Muscle of back (tissue), 11 donors: Measurements from ENCODE around the gene DIABLO. TPM values are rescaled to one million over a fixed set of nuclear protein-coding genes. Genes with fewer than 3 reads are reported as not detected.
"Not testable (repeated sequence)": the region's sequence is repeated elsewhere in the genome, so short reads cannot be mapped to it uniquely, and the experiment has no call there.

Experiments
- DNase-seq, 3 donors: peaks; one replicate each; pipeline versions ENCODE4 v3.0.0 to v3.0.0-alpha.2; 2013
- polyA plus RNA-seq, 10 donors: library from polyadenylated mRNA; unstranded; fragments of 120-200 nt; gene quantifications; one replicate each; pipeline ENCODE4 v1.2.1, GENCODE V29; 2013; ENCODE audit not compliant: insufficient read length in 10 of 10

DIABLO gene
- polyA plus RNA-seq, 10 donors: 25.8 to 43.3 (median 38.0) TPM

DNA sequence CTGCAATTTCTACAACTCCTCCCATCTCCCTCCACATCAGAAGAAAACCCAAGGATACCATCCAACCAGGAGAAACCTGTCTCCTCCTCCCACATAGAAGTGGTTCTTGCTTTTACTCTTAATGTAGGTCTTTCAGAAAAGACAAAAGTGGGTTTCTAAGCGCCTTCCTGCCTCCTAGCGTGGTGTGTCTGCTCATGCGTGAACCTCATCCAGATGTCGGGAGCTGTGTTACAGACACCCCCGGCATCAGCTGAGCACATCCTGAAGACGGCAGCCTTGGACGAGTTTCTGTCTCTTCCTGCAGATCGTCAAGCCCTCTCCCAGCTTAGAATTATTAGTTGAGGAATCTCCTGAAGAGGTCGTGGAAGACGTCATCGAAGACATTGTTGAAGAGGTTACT is 33.4 kb downstream of the DIABLO start:
- no peak for DNase-seq

DNA sequence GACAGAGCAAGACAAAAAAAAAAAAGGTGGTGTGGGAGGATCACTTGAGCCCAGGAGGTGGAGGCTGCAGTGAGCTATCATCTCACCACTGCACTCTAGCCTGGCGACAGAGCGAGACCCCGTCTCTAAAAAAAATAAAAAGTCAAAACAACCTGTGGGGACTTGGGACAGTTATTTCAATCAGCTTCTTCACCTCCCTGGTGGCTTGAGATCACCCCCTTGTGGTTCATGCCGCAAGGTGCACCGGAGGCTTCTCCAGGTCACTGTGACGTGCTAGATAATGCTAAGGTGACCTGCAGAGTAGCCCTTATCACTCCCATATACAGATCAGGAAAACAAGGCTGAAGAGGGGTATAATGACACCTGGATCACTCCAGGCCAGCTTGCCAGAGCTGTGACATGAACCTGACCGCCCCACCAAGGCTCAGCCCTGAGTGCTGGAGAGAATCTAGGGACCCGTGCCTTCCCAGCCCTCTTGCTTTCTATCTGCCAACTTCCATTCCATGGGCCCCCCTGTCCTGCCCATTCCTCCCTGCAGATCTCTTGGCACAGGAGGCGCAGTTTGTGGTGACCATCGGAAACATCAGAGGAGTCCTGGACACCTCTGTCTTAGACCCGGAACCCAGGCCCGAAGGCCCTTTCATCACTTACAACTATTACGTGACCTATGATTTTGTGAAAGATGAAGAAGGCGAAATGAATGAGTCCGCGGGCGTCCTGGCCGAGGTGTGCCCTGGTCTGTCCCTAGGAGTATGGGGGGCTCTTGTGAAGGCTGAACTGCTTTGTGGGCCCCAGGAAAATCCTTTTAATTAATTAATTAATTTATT is 34.8 kb downstream of the DIABLO start:
- DNase-seq: peak in 1 of 3 donors; percentile 21

DNA sequence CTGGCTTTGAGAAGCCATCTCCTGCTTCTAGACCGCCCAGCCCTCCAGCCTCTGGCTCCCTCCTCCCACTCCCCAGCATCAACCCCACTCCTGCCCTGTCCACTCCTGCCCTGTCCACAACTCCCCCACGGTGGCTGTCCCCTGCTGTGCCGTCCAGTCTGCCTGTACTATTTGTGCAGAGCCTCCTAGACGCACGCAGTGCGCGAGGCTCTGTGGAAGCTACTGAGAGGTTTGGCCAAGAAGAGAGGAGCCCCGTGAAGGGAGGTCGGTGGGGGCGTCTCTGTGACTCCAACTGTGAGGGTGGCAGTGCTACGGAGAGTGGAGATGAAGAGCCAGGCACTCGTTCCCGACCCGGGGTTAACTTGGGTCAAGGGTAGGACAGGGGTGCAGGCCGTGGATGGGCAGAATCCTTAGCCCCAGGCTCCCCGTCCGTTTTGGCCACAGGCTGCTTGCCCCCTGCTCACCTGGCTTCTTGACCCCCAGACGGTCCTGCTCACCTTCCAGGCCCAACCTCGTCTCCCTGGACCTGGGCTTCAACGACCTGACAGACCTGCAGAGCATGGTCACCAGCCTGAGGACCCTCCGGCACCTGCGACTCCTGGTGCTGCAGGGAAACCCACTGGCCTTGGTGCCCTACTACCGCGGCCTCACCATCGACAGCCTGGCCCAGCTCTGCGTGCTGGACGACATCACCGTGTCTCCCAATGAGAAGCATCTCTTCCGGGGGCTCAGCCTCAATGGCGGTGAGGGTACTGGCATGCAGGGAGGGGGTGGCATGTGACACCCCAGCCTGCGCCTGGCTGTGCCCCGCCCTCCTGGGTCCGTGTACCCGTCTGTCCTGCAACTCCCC is 36.0 kb downstream of the DIABLO start:
- DNase-seq: no peak

DNA sequence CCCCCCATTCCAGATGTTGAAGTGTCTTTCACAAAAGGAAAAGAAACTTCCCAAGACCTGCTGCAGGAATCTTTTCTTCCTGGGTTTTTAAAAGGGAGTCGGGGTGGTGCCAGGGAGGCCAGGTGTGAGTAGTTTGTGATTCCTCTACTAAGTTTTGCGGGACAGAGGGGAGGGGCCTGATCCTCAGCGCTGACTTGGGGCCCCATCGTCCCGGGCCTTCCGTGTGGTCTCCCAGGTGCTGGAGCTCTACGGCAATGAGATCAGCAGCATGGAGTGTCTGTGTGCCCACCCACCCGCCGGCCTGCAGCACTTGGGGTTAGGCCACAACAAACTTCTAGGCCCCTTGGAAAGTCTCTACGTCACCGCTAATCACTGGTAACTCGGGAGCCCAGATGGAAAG is 38.4 kb downstream of the DIABLO start:
- no peak for DNase-seq

DNA sequence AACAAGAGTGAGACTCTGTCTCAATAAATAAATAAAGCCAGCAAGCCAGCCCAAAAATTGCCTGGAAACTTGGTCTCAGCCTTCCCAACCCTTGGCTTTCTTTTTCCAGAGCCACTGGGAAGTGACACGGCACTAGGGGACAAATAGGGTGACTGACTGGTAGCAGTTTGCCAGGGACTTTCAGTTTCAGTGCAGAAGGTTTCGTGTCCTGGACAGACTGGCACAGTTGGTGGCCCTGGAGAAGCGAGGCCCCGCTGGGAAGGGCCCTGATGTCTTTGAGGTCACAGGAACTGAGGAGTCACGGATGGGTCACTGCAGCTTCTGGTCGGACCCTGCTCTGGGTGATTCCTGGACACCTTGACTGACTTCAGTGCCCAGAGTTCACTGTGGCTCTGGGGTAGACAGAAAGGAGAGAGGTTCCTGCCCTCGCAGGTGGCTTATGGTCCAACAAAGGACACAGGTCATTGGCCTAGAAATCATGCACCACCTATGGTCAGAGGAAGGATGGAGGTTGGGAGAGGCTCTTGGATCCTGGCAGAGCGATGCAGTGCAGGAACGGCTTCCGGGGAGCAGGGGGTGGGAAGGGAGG is 40.3 kb downstream of the DIABLO start:
- no peak for DNase-seq

DNA sequence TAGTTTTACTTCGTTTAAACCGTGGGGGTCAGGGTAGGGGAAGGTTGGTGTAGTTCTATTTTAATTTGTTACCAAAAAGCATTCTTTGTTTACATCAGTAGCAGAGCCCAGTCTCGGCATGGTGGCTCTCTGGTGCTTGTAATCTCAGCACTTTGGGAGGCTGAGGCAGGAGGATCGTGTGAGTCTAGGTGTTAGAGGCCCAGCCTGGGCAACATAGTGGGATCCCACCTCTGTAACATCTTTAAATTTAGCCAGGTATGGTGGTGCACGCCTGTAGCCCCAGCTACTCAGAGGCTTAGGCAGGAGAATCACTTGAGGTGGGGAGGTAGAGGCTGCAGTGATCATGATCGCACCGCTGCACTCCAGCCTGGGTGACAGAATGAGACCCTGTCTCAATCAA is 40.8 kb downstream of the DIABLO start:
- no peak for DNase-seq

DNA sequence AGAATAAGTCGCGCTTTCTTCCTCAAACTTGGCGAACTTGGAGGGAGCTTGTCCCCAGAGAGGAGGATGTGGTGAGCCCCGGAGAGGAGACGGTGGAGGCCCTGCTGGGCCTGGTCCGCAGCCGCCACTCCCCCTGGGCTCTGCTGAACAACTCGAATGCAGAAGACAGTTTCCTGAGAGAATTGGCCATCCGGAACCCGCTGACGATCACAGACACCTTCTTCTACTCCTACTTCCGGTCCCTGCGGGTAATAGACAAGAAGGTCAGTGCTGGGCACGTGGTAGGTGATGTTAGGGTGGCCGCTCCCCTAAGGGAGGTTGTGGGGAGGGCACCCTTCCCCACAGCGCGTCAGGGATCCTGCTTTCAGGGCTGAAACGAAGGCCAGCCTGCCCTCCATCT is 41.3 kb downstream of the DIABLO start:
- DNase-seq: no peak

DNA sequence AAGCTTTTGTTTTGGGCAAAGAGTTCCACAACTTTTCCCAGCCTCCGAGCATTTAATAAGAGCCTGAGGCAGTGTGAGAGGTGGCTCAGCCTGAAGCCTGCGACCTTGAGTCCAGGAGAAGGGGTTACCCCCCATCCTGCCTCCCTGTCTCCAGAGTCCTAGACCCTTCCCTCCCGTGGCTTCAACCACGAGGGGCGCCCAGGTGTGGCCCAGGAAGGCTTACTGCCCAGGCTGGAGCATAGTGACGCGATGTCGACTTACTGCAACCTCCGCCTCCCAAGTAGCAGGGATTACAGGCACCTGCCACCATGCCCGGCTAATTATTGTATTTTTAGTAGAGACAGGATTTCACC is 42.3 kb downstream of the DIABLO start:
- DNase-seq: no peak

DNA sequence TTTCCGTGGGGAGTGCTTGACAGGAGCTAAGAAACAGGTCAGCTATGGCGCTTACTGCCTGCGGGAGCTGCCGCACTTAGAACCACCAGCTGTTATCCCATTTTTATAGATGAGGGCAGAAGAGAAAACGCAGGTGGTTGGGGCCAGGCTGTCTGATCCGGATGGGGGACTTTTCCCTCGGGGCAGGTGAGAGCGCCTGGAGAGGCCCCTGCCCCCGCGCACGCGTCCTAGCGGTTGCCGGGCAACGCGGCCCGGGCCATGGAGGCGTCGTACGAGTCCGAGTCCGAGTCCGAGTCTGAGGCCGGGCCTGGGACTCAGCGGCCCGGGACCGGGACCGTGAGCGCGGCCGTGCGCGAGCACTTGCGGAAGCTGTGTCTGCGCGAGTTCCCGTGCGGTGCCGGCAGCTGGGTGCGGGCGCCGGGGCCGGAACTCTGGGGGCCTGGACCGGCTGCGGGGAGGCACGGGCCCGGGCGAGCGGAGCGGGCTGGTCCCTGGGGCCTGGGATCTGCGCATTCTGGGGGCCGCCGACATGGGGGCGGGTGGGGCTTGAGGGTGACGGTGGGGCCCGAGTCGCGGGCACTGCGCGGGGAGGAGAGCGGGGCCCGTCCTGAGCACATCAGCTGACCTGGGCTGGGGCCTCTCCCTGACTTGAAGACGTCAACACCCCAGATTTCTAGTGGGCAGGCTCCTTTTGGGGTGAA is 42.8 kb downstream of the DIABLO start, which contains the start of gene LRRC43:
Gene LRRC43 (plus strand): TSS at position 237 of the 701 bp plus-strand sequence. CDS start 22 bp downstream, at position 259.
- DNase-seq: peak in 2 of 3 donors; percentile 44 to 64

DNA sequence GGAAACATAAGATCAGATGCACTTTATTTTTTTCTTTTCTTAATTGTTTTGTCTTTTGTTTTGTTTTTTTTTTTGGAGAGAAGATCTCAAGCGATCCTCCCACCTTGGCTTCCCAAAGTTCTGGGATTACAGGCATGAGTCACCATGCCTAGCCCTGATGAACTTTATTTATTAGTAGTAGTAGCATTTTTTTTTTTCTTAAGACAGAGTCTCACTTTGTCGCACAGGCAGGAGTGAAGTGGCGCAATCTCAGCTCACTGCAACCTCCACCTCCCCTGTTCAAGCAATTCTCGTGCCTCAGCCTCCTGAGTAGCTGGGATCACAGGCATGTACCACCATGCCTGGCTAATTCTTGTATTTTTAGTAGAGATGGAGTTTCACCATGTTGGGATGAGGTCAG is 49.4 kb downstream of the DIABLO start:
- not testable (repeated sequence) for DNase-seq

DNA sequence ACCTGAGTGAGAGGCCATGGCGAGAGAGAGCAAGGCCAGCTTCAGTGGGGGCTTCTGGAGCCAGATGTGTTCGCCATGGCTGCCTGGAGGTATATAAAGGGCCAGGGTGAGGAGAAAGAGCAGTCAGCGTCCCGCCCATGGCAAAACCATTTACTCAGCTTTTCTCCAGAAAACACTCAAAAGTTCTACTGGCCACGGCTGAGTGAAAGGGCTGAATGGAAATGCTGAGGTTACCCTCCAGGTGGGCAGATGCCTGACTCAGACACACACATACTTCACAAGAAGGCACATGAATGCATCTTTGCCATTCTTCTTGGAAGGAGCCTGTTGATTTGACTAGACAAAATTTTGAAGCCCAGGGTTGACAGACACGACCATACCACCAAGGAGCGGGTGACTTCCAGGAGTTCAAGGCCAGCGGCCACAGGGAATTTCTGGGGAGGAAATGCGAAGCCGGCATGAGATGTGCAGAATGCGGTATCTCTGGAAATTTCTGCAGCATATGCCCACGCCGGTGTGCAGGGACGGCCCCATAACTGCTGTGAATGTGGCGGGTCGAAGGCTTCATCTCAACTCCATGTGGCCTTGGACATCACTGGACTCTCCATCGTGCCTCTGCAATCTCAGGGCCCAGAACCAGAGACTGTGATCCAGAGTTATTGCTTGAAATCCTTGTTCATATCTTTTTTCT is 51.6 kb downstream of the DIABLO start, which contains the start of gene IL31:
Gene IL31 (minus strand): TSS at position 67 of the 691 bp plus-strand sequence. CDS start 49 bp downstream, at position 18.
- DNase-seq: no peak

DNA sequence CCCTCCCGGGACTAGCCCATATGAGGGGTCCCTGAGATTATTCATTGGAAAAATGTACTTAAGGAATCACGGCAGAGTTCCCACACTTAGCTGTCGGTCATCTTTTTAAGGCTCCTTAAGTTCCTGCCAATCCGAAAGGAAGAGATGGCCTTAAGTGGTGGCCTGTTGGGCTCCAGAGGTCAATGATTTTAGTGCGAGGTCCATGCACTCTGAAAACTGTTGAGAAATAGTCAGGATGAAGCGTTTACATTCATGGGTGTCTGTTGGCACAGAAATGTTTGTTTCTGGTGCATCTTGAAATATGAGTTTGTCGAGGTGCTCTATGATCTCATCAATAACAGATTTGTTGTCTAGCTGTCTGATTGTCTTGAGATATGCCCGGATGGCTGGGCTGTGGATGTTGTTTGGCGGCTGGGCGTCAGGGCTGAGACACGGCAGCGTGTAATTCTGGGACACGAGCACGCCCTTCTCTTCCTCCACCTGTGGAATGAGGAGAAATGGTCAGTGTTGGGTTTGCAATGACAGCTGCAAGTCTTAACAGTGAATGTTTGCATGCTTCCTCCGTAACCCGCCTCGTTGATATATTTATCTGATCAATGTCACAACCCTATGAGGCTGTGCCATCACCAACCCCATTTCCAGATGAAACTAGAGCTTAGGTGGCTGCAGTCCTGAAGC is 53.5 kb downstream of the DIABLO start:
- no peak for DNase-seq

DNA sequence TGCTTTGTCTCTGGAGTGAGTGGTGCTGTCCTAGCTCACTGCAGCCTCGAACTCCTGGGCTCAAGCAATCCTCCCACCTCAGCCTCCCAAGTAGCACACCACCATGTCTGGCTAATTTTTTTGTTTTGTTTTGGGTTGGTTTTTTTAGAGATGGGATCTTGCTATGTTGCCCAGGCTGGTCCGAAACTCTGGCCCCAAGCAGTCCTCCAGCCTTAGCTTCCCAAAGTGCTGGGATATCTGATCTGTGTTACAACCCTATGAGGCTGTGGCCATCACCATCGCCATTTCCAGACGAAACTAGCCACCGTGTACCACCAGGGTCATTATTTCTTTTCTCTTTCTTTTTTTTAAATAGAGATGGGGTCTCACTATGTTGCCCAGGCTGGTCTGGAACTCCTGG is 54.5 kb downstream of the DIABLO start:
- DNase-seq: no peak

DNA sequence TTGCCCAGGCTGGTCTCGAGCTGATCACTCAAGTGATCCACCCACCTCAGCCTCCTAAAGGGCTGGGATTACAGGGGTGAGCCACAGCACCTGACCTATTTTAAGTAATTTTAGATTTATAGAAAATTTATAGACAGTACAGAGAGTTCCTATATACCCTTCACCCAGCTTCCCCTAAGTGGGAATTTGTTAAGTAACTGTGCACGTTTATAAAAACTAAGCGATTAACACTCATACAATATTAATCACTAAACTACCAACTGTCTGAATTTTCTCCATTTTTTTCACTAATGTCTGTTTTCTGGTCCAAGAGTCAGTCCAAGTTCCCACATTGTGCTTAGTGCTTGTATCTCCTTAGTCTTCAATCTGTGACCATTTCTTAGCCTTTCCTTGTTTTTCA is 57.4 kb downstream of the DIABLO start:
- DNase-seq: no peak

DNA sequence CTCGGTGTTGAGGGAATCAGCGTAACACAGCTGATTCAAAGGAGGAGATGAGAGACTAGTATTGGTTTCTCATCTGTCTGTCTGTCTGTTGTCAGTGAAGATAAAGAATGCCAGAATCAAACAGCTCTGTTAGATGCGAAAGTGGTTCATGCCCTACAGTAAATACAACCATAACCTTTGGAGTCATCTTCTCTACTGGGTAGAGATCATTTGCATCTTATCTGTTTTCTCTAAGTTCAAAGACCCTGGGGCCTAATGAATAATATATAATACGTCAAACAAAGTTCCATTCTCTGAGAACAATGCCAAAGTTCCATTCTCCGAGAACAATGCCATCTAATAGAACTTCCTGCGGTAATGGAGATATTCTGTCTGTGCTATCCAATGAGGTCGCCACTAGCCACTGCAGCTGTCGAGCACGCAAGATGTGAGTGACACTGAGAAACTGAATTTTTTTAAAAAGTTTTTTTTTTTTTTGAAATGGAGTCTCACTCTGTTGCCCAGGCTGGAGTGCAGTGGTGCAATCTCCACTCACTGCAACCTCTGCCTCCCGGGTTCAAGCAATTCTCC is 58.4 kb downstream of the DIABLO start:
- no peak for DNase-seq

DNA sequence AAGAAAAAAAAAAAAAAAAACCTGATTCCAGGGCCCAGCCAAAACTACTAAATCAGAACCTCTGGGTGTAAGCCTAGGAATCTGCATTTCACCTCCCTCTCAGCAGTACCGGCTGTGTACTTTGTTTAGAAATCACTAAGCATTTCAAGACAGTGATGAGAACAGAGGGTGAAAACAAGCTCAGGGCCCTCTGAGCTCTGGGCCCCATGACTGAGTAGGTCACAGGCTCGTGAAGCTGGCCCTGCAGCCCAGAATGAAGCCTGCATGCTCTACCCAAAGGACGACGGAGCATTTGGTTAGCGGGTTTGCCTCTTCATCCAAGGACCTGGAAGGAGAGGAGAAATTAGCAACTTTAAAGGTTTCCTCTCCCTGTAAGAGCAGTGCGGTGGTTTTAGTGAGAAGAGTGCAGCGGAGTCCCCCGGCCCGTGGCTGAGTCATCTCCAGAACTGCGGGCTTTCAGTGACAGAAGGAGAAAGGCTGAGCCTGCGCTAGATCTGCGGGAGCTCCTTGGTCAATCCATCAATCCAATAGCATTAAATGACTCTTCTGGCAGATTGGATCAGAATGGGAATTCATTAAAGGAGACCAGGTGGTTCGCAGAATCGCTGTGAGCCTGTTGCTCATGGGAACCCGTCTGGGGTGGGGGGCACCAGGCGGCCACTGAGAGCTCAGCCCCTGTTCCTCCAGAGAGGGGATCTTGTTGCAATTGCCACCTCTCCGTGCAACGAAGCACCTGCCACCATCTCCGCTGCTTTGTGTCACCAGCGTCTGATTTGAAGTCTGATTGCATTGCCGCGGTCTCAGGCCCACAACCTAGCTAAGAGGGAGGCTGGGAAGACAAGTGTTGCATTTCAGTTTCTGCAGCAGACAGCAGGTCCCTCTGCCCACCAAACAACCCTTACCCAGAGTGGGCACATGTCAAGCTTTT is 59.2 kb downstream of the DIABLO start:
- DNase-seq: no peak

DNA sequence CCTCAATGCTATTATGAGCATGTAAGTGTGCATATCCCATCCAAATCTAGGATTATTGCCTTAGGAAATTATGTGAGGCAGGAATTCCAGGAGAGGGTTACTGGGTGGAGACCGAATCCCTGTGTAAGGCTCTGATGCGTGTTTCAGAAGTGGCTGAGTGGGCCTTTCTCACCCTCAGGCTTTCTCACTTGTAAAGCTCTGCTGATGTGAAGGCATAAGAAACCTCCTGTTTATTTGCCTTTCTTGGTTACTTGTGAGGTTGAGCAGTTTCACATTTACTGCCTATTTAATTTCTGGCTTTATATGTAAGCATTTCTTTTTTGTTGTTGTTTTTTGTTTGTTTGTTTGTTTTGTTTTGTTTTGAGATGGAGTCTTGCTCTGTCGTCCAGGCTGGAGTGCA is 62.9 kb downstream of the DIABLO start:
- DNase-seq: no peak

DNA sequence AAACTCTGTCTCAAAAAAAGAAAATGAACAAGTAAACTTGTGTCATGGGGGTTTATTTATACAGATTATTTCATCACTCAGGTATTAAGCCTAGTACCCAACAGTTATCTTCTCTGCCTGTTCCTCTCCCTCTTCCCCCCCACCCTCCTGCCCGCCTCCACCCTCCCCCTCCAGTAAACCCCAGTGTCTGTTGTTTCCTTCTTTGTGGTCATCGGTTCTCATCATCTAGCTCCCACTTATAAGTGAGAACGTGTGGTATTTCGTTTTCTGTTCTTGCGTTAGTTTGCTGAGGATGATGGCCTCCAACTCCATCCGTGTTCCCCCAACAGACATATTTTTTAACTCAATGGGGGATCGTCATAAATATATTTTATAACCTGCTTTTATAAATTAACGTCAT is 64.2 kb downstream of the DIABLO start:
- DNase-seq: no peak

DNA sequence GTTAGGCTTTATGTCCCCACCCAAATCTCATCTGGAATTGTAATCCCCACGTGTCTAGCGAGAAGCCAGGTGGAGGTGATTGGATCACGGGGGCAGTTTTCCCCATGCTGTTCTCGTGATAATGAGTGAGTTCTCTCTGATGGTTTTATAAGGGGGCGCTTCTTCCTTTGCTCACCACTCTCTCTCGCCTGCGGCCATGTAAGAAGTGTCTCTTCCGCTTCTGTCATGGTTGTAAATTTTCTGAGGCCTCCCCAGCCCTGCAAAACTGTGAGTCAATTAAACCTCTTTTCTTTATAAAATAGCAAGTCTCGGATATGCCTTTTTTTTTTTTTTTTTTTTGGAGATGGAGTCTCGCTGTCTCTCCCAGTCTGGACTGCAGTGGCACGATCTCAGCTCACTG is 65.1 kb downstream of the DIABLO start:
- DNase-seq: no peak
